DND-41 (cell line): Measurements from ENCODE around the gene STARD13.

Experiments
- ATAC-seq: fragments of 200-7000 bp; cut with Tn5 transposase; 3 replicates; pipeline ENCODE4 v1.9.1; 2021; ENCODE audit warnings: low read depth; ENCODE audit not compliant: insufficient read depth
- DNase-seq: peaks from one replicate; pipeline ENCODE4 v3.0.0-alpha.2; 2020
- H2AFZ ChIP-seq: 2 replicates; pipeline ENCODE4 v1.6.0; 2012; ENCODE audit warnings: low read depth, low read length
- H3K27ac ChIP-seq: 2 replicates; pipeline ENCODE4 v1.5.1; 2012; ENCODE audit warnings: low read length, inconsistent platforms
- H3K27me3 ChIP-seq: fragments of 200-600 bp; sonication (generic); 2 replicates; pipeline ENCODE4 v1.6.0; 2012; ENCODE audit warnings: low read length, mild to moderate bottlenecking, inconsistent platforms; ENCODE audit not compliant: insufficient read depth, poor library complexity
- H3K36me3 ChIP-seq: 2 replicates; pipeline ENCODE4 v1.5.1; 2012; ENCODE audit warnings: low read length, inconsistent platforms; ENCODE audit not compliant: insufficient read depth
- H3K4me1 ChIP-seq: 2 replicates; pipeline ENCODE4 v1.5.1; 2012; ENCODE audit warnings: mild to moderate bottlenecking, low read length; ENCODE audit not compliant: insufficient read depth
- H3K4me2 ChIP-seq: 2 replicates; pipeline ENCODE4 v1.6.0; 2012; ENCODE audit warnings: mild to moderate bottlenecking, moderate library complexity, low read length, inconsistent platforms; ENCODE audit not compliant: insufficient read depth
- H3K4me3 ChIP-seq, 2 experiments: fragments of 200-600 bp in 1 of 2; shearing (Covaris generic) in 1 of 2; 2 replicates each; pipeline ENCODE4 v1.5.1; 2012 to 2016; ENCODE audit warnings: inconsistent platforms in 2 of 2, low read length in 2 of 2, mild to moderate bottlenecking in 2 of 2, low read depth in 1 of 2, moderate library complexity in 1 of 2
- H3K79me2 ChIP-seq: 2 replicates; pipeline ENCODE4 v1.6.0; 2012; ENCODE audit warnings: low read length, inconsistent platforms; ENCODE audit not compliant: insufficient read depth
- H3K9ac ChIP-seq: 2 replicates; pipeline ENCODE4 v1.6.0; 2012; ENCODE audit warnings: low read depth, mild to moderate bottlenecking, inconsistent platforms, low read length, moderate library complexity
- H3K9me3 ChIP-seq: 2 replicates; pipeline ENCODE4 v1.5.1; 2012; ENCODE audit warnings: low read length, moderate library complexity, mild to moderate bottlenecking, inconsistent platforms; ENCODE audit not compliant: insufficient read depth, severe bottlenecking
- H4K20me1 ChIP-seq: 2 replicates; pipeline ENCODE4 v1.6.0; 2012; ENCODE audit warnings: low read length; ENCODE audit not compliant: insufficient read depth
- EZH2 ChIP-seq: IDR thresholded peaks from 3 replicates; pipeline ENCODE4 v1.6.1; 2012; ENCODE audit warnings: borderline replicate concordance, low read depth, mild to moderate bottlenecking, moderate library complexity, low read length, inconsistent platforms; ENCODE audit not compliant: severe bottlenecking
- TF ChIP-seq, protein P1 (sequence below): IDR thresholded peaks from 2 replicates; pipeline ENCODE4 v1.5.1; 2012; ENCODE audit warnings: borderline replicate concordance, low read length, moderate library complexity, mild to moderate bottlenecking; ENCODE audit not compliant: poor library complexity, severe bottlenecking; ENCODE audit errors: extremely low read depth

The STARD13 gene

DNA sequence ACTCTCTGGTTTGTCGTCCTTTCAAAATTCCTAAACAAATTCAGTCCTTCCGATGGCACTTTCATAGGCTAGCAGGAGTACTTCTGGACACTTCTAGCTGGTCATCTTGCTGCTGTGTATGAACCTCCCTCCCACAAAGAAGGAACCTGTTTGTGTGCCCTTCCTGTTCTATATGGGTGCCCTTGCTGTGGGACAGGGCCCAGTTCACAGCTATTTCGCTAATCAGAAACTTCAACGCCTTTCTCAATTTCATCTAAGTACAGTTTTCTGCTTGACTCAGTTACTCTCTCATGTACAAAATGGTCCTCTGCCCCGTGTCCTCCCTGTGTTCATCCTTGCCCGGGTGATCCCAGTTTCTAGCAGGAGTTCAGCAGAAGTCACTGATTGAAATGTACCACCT lies 96.1 kb downstream of the STARD13 start:
- Histone ChIP-seq H3K27me3 (no peaks in the 10 kb centered on the region), H3K9ac (no peak overlapping the region), H3K4me2 (no peak overlapping the region), H3K4me3 (no peak overlapping the region), H3K36me3 (no peaks in the 10 kb centered on the region), H3K4me1 (no peaks in the 10 kb centered on the region), H3K9me3 (no peaks in the 10 kb centered on the region), H3K27ac (no peak overlapping the region), H4K20me1 (no peaks in the 10 kb centered on the region), H3K79me2 (no peaks in the 10 kb centered on the region), H2AFZ (no peak overlapping the region)
- no peak for DNase-seq
- ATAC-seq = no peak
- TF ChIP-seq EZH2 = no peak
- TF ChIP-seq, protein P1, sequence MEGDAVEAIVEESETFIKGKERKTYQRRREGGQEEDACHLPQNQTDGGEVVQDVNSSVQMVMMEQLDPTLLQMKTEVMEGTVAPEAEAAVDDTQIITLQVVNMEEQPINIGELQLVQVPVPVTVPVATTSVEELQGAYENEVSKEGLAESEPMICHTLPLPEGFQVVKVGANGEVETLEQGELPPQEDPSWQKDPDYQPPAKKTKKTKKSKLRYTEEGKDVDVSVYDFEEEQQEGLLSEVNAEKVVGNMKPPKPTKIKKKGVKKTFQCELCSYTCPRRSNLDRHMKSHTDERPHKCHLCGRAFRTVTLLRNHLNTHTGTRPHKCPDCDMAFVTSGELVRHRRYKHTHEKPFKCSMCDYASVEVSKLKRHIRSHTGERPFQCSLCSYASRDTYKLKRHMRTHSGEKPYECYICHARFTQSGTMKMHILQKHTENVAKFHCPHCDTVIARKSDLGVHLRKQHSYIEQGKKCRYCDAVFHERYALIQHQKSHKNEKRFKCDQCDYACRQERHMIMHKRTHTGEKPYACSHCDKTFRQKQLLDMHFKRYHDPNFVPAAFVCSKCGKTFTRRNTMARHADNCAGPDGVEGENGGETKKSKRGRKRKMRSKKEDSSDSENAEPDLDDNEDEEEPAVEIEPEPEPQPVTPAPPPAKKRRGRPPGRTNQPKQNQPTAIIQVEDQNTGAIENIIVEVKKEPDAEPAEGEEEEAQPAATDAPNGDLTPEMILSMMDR = no peak

DNA sequence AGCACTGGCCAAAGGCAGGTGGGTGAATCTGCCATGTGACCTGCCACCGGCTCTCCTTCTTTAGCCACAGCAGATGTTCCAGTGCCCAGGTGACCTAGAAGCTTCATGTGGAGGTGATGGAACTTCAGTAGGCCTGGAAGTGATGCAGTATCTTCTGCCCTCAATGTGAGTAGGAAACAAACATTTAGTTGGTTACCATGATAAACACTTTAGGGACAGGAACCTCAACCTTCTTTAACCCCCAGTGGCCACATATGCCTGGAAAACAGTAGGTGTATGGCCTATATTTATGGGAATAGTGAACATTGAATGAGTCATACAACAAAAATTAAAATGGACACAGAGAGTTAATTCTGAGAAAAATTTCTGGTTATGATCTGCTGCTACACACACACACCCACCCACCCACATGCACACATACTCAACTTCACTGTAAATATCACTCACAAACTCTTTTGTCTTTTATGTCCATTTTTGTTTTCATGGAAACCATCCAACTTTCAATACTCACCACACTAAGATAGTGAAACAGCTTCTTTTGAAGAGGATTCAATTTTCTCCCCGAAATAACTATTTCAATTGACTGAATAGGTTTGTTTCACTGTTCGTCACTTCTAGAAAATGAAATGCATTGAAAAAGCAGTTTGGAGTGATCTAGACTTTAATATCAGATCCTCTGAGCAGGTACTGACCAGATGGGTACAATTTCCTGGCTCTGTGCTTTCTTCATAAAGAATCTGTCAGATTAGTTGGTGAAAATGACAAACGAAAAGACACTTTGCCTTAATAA lies 97.3 kb downstream of the STARD13 start:
- Histone ChIP-seq H3K4me1 (no peaks in the 10 kb centered on the region), H4K20me1 (no peaks in the 10 kb centered on the region), H3K9me3 (no peaks in the 10 kb centered on the region), H3K27me3 (no peaks in the 10 kb centered on the region), H2AFZ (no peak overlapping the region), H3K4me2 (no peak overlapping the region), H3K79me2 (no peaks in the 10 kb centered on the region), H3K9ac (no peak overlapping the region), H3K36me3 (no peaks in the 10 kb centered on the region), H3K27ac (no peak overlapping the region), H3K4me3 (no peak overlapping the region)
- TF ChIP-seq, protein P1 = no peak
- TF ChIP-seq EZH2 = no peak
- ATAC-seq (no peak), DNase-seq (no peak)

DNA sequence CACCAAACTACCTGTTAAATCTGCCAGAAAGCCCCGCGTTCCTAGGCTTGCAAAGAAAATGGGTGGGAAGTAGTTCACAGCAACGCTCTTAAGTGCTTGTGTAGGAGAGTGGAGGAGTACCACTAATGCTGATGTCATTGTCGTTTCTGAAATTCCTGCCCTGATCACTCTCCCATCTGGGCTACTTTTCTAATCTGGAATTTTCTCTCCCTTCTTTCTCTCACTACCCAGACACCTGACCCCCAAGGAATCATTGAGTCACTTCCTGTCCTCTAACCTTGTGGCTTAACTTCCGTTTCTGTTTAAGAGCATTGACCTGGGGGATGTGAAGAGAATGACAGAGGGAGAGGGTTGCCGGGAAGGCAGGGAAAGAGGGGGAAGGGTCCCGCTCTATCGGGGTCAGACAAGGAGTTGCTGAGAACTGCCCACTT lies 98.7 kb downstream of the STARD13 start:
- no peaks in the 10 kb centered on the region for H3K36me3 ChIP-seq
- H3K4me3 ChIP-seq = no peak overlapping the region
- no peak overlapping the region for H2AFZ ChIP-seq

More for the DNA sequence above, 98.7 kb downstream of the STARD13 start:
- no peaks in the 10 kb centered on the region for H4K20me1 ChIP-seq
- H3K27ac ChIP-seq = no peak overlapping the region
- H3K9ac ChIP-seq = no peak overlapping the region
- no peaks in the 10 kb centered on the region for H3K4me1 ChIP-seq
- H3K27me3 ChIP-seq = no peaks in the 10 kb centered on the region
- H3K79me2 ChIP-seq = no peaks in the 10 kb centered on the region
- H3K9me3 ChIP-seq = no peaks in the 10 kb centered on the region
- ATAC-seq = no peak; the same call in 2 of the 3 replicates
- no peak overlapping the region for H3K4me2 ChIP-seq
- no peak for DNase-seq
- TF ChIP-seq EZH2 = no peak
- TF ChIP-seq, protein P1 = no peak
